AG08395 (cell line): ENCODE data around the gene BNIP3.

Source experiments
- DNase-seq: peaks from one replicate; pipeline ENCODE4 v3.0.0; 2012; ENCODE audit warnings: mixed read lengths, low spot score

The BNIP3 gene

GRCh38 chr10:131981429-131982184, at the start of gene BNIP3:
TSS of gene BNIP3 (minus strand) at chr10:131981923. CDS start at chr10:131981806, 117 bp downstream.
- DNase-seq, result peak; percentile 100

- DNase-seq, result no peak
These were observed 49.3 kb upstream of the BNIP3 start for GRCh38 chr10:132030898-132031463.

- no peak for DNase-seq
These were observed 47.0 kb upstream of the BNIP3 start for GRCh38 chr10:132028706-132029105.

GRCh38 chr10:132027423-132027983, 45.8 kb upstream of the BNIP3 start:
- DNase-seq, result peak; percentile 25

GRCh38 chr10:132023092-132023811, 41.5 kb upstream of the BNIP3 start:
- DNase-seq, result peak; percentile 87

- DNase-seq, result no peak
These were observed 40.5 kb upstream of the BNIP3 start for GRCh38 chr10:132022241-132022640.

- DNase-seq, result no peak
These were observed 39.9 kb upstream of the BNIP3 start for GRCh38 chr10:132021504-132022143.

GRCh38 chr10:132021046-132021445, 39.3 kb upstream of the BNIP3 start:
- no peak for DNase-seq

GRCh38 chr10:132020456-132020855, 38.7 kb upstream of the BNIP3 start:
- no peak for DNase-seq

- no peak for DNase-seq
These were observed 37.6 kb upstream of the BNIP3 start for GRCh38 chr10:132019366-132019765.

- no peak for DNase-seq
These were observed 36.7 kb upstream of the BNIP3 start for GRCh38 chr10:132018446-132018845.

- no peak for DNase-seq
These were observed 34.8 kb upstream of the BNIP3 start for GRCh38 chr10:132016514-132016913.

GRCh38 chr10:132011445-132011844, 29.7 kb upstream of the BNIP3 start:
- no peak for DNase-seq

GRCh38 chr10:132011024-132011423, 29.3 kb upstream of the BNIP3 start:
- no peak for DNase-seq

GRCh38 chr10:132010483-132010882, 28.8 kb upstream of the BNIP3 start:
- DNase-seq, result no peak

- DNase-seq, result no peak
These were observed 27.9 kb upstream of the BNIP3 start for GRCh38 chr10:132009575-132009974.

GRCh38 chr10:132007681-132008080, 26.0 kb upstream of the BNIP3 start:
- no peak for DNase-seq

GRCh38 chr10:132006966-132007365, 25.2 kb upstream of the BNIP3 start:
- DNase-seq, result no peak

GRCh38 chr10:132005147-132005546, 23.4 kb upstream of the BNIP3 start:
- no peak for DNase-seq

GRCh38 chr10:132004052-132004451, 22.3 kb upstream of the BNIP3 start:
- DNase-seq, result no peak

GRCh38 chr10:132003282-132003924, 21.7 kb upstream of the BNIP3 start:
- no peak for DNase-seq

GRCh38 chr10:132002004-132002403, 20.3 kb upstream of the BNIP3 start:
- DNase-seq, result no peak
